GM21737 (cell line): Measurements from ENCODE around the gene DNAJB13.

ENCODE experiments used
- ATAC-seq: cut with Tn5 transposase; IDR thresholded peaks from one replicate; pipeline ENCODE4 v1.9.1; 2021; ENCODE audit warnings: mild to moderate bottlenecking, moderate library complexity; ENCODE audit not compliant: unreplicated experiment

DNAJB13 gene

DNA sequence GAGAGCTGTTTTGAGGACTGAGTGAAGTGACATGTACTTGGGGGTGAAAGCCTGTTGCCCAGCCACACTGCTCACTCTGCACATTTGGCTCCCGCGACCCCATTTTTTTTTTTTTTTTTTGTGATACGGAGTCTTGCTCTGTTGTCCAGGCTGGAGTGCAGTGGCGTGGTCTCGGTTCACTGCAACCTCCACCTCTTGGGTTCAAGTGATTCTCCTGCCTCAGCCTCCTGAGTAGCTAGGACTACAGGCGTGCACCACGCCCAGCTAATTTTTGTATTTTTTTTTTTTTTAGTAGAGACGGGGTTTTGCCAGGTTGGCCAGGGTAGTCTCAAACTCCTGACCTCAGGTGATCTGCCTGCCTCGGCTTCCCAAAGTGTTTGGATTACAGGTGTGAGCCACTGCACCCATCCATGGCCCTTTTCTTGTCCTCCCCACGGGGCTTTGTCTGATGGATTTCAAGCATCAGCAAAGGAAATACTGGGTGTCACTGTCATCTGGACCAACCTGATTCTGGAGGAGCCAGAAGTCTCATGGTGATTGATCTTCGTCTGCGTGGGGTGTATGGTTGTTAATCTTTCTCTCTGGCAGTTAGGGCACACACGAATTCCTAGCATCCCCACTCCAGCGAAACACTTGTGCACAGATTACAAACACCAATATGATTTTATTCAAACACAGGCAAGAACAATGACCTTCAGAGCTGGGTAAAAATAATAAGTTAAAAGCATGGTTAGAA is 61.4 kb downstream of the DNAJB13 start:
- ATAC-seq: no peak

DNA sequence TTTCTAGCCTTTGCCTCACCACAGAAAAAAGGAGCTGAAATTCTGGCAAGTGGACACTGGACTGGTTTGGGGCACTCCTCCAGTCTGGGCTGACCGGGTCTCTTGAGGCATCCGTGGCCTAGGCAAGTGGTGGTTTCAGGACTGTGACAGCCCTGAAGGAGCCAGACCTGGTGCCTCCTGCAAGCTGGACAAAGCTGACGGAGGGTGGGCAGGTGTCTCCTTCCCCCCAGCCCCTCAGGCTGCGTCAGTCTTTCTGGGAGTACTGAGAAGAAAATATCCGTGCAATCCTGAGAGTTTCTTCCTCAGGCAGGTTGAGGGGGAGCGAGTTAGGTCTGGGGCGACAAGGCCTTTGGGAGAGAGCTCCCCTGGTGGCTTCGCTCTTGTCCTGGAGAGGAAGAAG is 62.3 kb downstream of the DNAJB13 start:
- no peak for ATAC-seq

DNA sequence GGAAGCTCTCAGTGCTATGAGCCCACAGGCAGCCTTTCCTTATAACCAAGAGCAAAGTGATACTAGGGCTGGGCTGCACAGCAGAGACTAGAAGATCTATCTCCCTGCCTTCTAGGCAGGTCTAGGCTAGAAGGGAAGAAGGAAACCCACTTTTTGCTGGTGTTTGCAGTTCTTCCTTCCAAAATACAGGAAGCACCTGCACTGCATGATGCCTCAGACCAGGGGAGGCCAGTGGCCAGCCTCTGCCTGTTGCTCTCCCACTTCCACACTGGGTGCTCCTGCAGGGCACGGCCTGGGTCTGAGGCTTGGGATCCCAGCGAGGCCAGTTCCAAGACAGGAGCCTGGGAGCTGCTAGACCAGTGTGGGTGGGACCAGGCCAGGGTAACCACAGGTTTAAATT is 64.1 kb downstream of the DNAJB13 start:
- no peak for ATAC-seq

DNA sequence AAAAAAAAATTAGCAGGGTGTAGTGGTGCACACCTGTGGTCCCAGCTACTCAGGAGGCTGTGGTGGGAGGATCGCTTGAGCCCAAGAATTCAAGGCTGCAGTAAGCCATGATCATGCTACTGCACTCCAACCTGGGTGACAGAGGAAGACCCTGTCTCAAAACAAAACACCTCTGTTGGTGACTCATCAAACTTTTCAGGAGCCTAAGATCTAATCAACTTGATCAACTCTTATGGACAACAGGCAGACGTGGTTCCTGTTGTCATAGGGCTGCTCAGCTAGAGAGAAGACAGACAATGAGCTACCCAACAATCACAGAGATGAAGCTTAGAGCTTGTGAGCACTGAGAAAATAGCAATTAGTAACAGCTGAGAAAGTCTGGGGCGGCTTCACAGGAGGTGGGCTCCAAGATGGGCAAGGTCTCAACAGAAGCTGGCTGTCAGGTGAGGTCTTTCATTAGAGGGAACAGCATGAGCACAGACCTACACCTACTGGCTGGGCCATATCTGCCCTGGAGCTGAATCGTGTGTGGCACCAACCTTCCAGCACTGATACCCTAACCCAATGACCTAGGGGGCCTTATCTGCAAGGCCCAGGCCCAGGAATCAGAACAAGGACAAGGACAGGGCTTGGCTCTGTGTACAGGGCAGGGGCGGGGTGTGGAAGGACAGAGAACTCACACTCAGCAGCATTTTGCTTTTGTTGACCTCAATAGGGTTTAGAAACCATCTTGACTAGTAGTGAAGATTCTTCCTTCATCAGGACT is 65.3 kb downstream of the DNAJB13 start:
- ATAC-seq: no peak

DNA sequence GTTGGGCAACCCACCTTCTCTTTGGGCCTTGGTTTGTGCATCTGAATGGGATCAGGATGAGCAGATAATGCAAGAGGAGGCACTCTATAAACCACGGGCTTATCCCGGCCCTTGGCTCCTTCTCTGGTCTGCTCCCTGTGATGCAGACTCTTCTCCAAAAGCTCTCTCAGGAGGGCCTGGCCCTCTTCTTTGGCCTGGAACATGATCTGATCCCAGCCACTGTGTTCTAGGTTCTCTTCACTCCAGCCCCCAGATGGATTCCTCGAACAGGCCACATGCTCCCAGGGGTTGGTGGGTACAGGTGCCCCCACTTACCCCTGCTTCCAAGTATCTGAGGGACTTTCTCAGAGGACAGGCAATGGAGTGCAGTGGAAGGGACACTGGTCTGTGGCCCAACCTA is 66.8 kb downstream of the DNAJB13 start:
- ATAC-seq: no peak

DNA sequence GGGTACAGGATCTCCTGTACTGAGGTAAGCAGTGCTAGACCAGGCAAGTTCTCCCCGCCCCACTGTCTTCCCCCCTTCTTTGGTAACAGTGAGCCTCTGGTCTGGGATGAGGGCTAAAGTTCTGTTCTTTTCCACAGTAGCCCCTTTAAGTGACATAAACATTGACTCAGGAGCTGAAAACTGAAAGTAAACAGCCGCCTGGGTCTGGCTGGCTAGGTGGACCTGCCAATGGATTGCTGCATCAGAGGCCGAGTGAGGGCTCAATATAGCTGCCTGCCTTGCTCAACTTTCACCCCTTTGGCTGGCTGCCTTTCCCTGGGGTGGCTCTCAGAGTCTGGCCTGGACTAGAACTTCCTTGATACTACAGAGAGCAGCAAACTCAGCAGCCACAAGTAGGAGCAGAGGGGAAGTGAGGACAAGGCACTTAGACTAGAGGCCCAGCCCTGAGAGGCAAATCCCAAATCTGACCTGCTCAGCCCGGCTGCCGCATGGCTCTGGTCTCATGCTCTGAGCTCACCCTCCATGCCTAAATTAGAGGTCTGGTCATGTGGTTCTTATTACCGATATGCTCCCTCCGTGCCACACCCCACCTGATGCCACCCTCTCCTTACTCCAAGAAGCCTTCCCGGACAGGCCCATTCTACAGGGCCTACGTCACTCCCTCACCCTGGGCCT is 67.6 kb downstream of the DNAJB13 start:
- no peak for ATAC-seq

DNA sequence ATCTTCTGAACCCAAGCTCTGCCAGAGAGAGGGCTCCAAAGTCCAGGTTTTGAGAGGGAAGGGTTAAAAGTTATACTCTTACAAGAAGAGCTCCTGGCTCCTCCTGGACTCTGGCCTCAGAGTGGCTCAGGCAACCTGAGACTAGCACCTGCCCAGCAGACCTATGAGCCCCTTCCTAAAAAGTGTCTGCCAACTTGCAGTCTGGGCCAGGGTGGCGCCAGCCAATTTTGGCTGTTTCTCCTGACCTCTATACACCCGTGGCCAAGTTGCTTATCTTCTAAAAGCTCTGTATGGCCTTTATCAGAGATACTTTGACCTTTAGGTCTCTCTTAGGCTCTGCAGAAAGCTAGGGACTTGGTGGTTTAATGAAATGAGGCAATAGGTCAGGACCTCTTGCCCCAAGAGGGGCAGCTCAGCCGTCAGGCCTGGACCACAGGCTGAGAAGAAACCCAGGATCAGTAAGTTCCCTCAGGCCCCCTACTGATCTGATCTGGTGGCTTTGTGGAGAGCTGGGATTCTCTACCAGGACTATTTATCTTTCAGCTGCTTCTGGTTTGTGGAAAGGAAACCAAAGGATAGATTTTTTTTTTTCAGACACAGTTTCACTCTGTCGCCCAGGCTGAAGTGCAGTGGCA is 68.4 kb downstream of the DNAJB13 start:
- ATAC-seq: no peak

DNA sequence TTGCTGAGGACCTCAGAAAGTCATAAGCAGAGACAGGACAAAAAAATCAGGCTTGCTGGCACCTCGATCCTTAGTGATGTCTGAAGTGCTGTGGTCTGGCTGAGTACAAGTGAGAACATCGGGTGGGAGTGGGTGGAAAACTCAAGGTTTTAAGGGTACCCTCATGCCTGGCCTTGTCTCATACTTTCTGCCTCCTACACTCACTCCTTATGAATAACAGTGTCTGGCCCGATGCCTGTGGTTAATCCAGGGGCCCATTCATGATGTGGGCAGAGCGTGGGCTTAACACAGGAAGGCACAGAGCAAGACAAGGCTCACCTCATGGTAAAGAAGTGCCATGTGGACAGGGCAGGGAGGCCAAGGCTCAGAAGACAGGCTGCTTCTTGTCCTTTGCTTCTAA is 69.0 kb downstream of the DNAJB13 start:
- ATAC-seq: no peak
